Measurements from ENCODE around the gene MTCP1. TPM values are rescaled to one million over a fixed set of nuclear protein-coding genes. Genes with fewer than 3 reads are reported as not detected.

MTCP1 gene
- total and polyA plus RNA-seq, 2 of the 8 experiments (the other 6 are each of a cell fraction or from before 2014, with no cell fraction given) = 1.2 to 12.3 TPM

GRCh38 chrX:155046129-155046810 lies 24.7 kb downstream of the MTCP1 start:
- Histone ChIP-seq H4K20me1 (replicated peaks in 1 of 2; ENCODE audit: control insufficient read depth in 1 of 2, insufficient read depth in 2 of 2, low read length in 2 of 2) (no peaks in the 10 kb centered on the region), H3K4ac (replicated peaks; ENCODE audit: insufficient read length, low read depth, low read length) (no peak overlapping the region), H3K27ac (ENCODE audit: low read depth, low read length) (no peak overlapping the region), H3K79me1 (ENCODE audit: low read depth, low read length) (no peaks in the 10 kb centered on the region), H2BK12ac (ENCODE audit: low read depth, low read length) (no peak overlapping the region), H3K18ac (ENCODE audit: extremely low read depth, low read length) (no peak overlapping the region), H3K56ac (replicated peaks; ENCODE audit: insufficient read length, low read depth, low read length) (no peak overlapping the region), H3K79me2 (ENCODE audit: control insufficient read depth in 1 of 2, insufficient read depth in 2 of 2, low read length in 2 of 2) (no peaks in the 10 kb centered on the region), H3K4me2 (ENCODE audit: insufficient read depth in 1 of 2, low read depth in 2 of 2, low read length in 2 of 2) (no peak overlapping the region), H3K14ac (ENCODE audit: insufficient read length) (no peak overlapping the region), H4K91ac (replicated peaks; ENCODE audit: insufficient read length, low read length) (no peak overlapping the region), H2BK120ac (replicated peaks; ENCODE audit: low read depth, low read length) (no peak overlapping the region), H3K27me3 (replicated peaks in 1 of 4; ENCODE audit: control insufficient read depth in 3 of 4, extremely low read depth in 1 of 4, insufficient read depth in 3 of 4, low read length in 3 of 4) (no peaks in the 10 kb centered on the region), H2AFZ (ENCODE audit: low read length) (no peak overlapping the region), H2BK20ac (ENCODE audit: low read length) (no peak overlapping the region), H3K9ac (replicated peaks in 1 of 4; ENCODE audit: extremely low read depth in 1 of 4, low read depth in 3 of 4, low read length in 3 of 4) (no peak overlapping the region), H3K23me2 (ENCODE audit: low read depth, low read length) (no peaks in the 10 kb centered on the region), H3K4me3 (ENCODE audit: extremely low read depth in 1 of 4, insufficient read depth in 2 of 4, low read depth in 3 of 4, low read length in 4 of 4) (no peak overlapping the region), H3K9me3 (ENCODE audit: insufficient read depth in 2 of 2, low read depth in 1 of 2, low read length in 1 of 2) (no peaks in the 10 kb centered on the region), H3K36me3 (ENCODE audit: control insufficient read depth in 2 of 4, insufficient read depth in 4 of 4, low read length in 3 of 4) (no peaks in the 10 kb centered on the region), H4K8ac (ENCODE audit: extremely low read depth, insufficient read depth, low read length) (no peak overlapping the region), H2BK15ac (ENCODE audit: low read length) (no peak overlapping the region), H3K4me1 (replicated peaks in 1 of 4; ENCODE audit: control insufficient read depth in 3 of 4, insufficient read depth in 4 of 4, low read length in 3 of 4) (peaks cover 0 to 7% (median 2%) of the 10 kb centered on the region in 4 experiments; a peak in 2 of 7 replicates), H2BK5ac (ENCODE audit: low read depth, low read length) (no peak overlapping the region), H3K23ac (ENCODE audit: insufficient read length) (no peak overlapping the region), H4K5ac (ENCODE audit: insufficient read length, low read depth, low read length) (no peak overlapping the region), H2AK5ac (ENCODE audit: low read depth, low read length) (no peak overlapping the region)
- CTCF ChIA-PET (ENCODE audit: partially characterized antibody) = interaction anchor here (0.7 to 2.5 kb wide), 4 partner anchors 9 to 58 kb away, joined by 3 to 15 read pairs (median 3); partner anchors contain the start of gene FUNDC2
- 86% methylated on average over 6 of the region's 6 CpGs; no CpG with 5 or more reads in 1 of the 2 experiments for WGBS, 2 experiments (ENCODE audit: extremely low coverage in 1 of 2, insufficient coverage in 1 of 2, insufficient read length in 1 of 2, insufficient replicate concordance in 2 of 2, low coverage in 1 of 2, low lambda C conversion rate in 2 of 2, missing lambda C conversion rate in 1 of 2)
- no peak for DNase-seq (ENCODE audit: low read depth in 1 of 2, low spot score in 2 of 2)
- POLR2A ChIA-PET (ENCODE audit: partially characterized antibody) = interaction anchor here (1.1 kb wide), 1 partner anchor 54 kb away, joined by 3 read pairs; no protein-coding TSS in a partner anchor
- FAIRE-seq = no peak
- TF ChIP-seq NRF1 (IDR thresholded peaks at IDR 0.05; ENCODE audit: low read depth, low read length) (no peak), SUZ12 (IDR thresholded peaks at IDR 0.05; ENCODE audit: low read length) (no peak), POU5F1 (IDR thresholded peaks at IDR 0.05; ENCODE audit: low read depth, low read length) (no peak)
- TF ChIP-seq, protein P1, sequence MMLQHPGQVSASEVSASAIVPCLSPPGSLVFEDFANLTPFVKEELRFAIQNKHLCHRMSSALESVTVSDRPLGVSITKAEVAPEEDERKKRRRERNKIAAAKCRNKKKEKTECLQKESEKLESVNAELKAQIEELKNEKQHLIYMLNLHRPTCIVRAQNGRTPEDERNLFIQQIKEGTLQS (IDR thresholded peaks at IDR 0.05; ENCODE audit: insufficient read depth, low read depth, low read length) = no peak
